Chondrocyte (in vitro differentiated cells): ENCODE measurements around the gene ZNF74. TPM values are rescaled to one million over a fixed set of nuclear protein-coding genes. Genes with fewer than 3 reads are reported as not detected.

Experiments
- DNase-seq: peaks from one replicate; pipeline ENCODE4 v3.0.0; 2021; ENCODE audit warnings: mixed read lengths, low spot score
- H3K27ac Mint-ChIP-seq: one replicate; pipeline ENCODE4 v1.8.0; 2021; ENCODE audit warnings: mild to moderate bottlenecking, moderate library complexity, mixed read lengths; ENCODE audit not compliant: unreplicated experiment
- H3K27me3 Mint-ChIP-seq: 2 replicates; pipeline ENCODE4 v1.8.0; 2021; ENCODE audit warnings: low read depth, mixed read lengths
- H3K36me3 Mint-ChIP-seq: 2 replicates; pipeline ENCODE4 v1.8.0; 2021; ENCODE audit warnings: low read depth, mixed read lengths
- H3K4me1 Mint-ChIP-seq: 2 replicates; pipeline ENCODE4 v1.8.0; 2021; ENCODE audit warnings: low read depth, mild to moderate bottlenecking, mixed read lengths
- H3K4me3 Mint-ChIP-seq: one replicate; pipeline ENCODE4 v1.8.0; 2021; ENCODE audit warnings: mild to moderate bottlenecking, moderate library complexity, mixed read lengths; ENCODE audit not compliant: unreplicated experiment
- H3K9me3 Mint-ChIP-seq: 2 replicates; pipeline ENCODE4 v1.8.0; 2021; ENCODE audit warnings: low read depth, mixed read lengths
- CTCF ChIP-seq: fragments of 200-600 bp; sonication (generic); IDR thresholded peaks from 2 replicates; pipeline ENCODE4 v1.5.0; 2021; ENCODE audit warnings: antibody characterized with exemption, mild to moderate bottlenecking, moderate library complexity
- total RNA-seq: library from RNA; stranded (reverse); gene quantifications from 3 replicates; pipeline ENCODE4 v1.2.1, GENCODE V29; 2021

ZNF74 gene
- total RNA-seq, 1 donor from 2014 or later, result 15.7 TPM

- H3K4me3 Mint-ChIP-seq, result no peak overlapping the region
Observed at GRCh38 chr22:20396639-20397038, 2.7 kb downstream of the ZNF74 start.

DNA sequence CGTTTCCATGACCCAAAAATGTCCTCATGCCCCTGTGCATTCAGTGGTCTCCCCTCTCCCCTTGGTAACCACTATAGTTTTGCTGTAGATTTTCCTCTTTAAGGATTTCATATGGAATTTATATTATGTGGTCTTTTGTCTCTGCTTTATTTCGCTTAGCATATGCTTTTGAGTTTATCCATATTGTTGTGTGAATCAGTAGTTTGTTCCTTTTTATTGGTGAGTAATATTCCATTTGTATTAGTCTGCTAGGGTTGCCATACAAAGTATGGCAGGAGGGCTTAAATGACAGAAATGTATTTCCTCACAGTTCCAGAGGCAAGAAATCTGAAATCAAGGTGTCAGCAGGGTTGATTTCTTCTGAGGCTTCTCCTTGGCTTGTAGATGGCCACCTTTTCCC is 3.5 kb downstream of the ZNF74 start:
- Mint-ChIP-seq H3K4me3 (no peak overlapping the region), H3K27me3 (no peaks in the 10 kb centered on the region), H3K9me3 (no peaks in the 10 kb centered on the region), H3K36me3 (no peaks in the 10 kb centered on the region), H3K27ac (no peak overlapping the region), H3K4me1 (peaks cover 40% of the 10 kb centered on the region)
- no peak for TF ChIP-seq CTCF
- DNase-seq, result no peak

More at GRCh38 chr22:20396639-20397038, 2.7 kb downstream of the ZNF74 start:
- Mint-ChIP-seq H3K9me3 (no peaks in the 10 kb centered on the region), H3K27me3 (no peaks in the 10 kb centered on the region), H3K27ac (peak overlapping the region; percentile 85), H3K36me3 (no peaks in the 10 kb centered on the region), H3K4me1 (peaks cover 40% of the 10 kb centered on the region)
- no peak for DNase-seq
- TF ChIP-seq CTCF, result no peak

DNA sequence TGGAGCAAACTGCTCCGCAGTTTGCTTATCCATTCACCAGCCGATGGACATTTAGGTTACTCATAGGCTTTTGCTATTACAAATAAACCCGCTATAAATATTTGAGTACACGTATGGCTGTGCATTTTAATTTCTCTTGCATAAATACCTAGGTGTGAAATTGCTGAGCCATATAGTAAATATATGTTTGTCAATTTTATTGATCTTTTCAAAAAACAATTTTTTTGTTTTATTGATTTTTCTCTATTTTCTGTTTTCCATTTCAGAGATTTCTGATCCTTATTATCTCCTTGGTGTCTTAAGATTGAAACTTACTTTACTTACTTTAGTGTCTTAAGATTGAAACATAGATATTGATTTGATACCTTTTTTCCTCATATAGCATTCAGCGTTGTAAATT is 4.5 kb downstream of the ZNF74 start:
- no peak for TF ChIP-seq CTCF
- no peaks in the 10 kb centered on the region for H3K9me3 Mint-ChIP-seq
- no peaks in the 10 kb centered on the region for H3K27me3 Mint-ChIP-seq
- H3K36me3 Mint-ChIP-seq, result peaks cover 4% of the 10 kb centered on the region
- no peak for DNase-seq
- no peak overlapping the region for H3K27ac Mint-ChIP-seq
- no peak overlapping the region for H3K4me3 Mint-ChIP-seq
- H3K4me1 Mint-ChIP-seq, result peaks cover 38% of the 10 kb centered on the region

GRCh38 chr22:20399866-20400605 is 6.1 kb downstream of the ZNF74 start:
- no peaks in the 10 kb centered on the region for H3K9me3 Mint-ChIP-seq
- H3K27ac Mint-ChIP-seq, result no peak overlapping the region
- H3K36me3 Mint-ChIP-seq, result peaks cover 10% of the 10 kb centered on the region
- DNase-seq, result no peak
- no peak for TF ChIP-seq CTCF
- H3K4me1 Mint-ChIP-seq, result peaks cover 26% of the 10 kb centered on the region
- H3K4me3 Mint-ChIP-seq, result no peak overlapping the region
- H3K27me3 Mint-ChIP-seq, result no peaks in the 10 kb centered on the region

GRCh38 chr22:20400606-20401375 is 6.8 kb downstream of the ZNF74 start:
- Mint-ChIP-seq H3K4me3 (no peak overlapping the region), H3K27me3 (no peaks in the 10 kb centered on the region), H3K36me3 (peaks cover 12% of the 10 kb centered on the region), H3K9me3 (no peaks in the 10 kb centered on the region), H3K27ac (no peak overlapping the region), H3K4me1 (peaks cover 19% of the 10 kb centered on the region)
- TF ChIP-seq CTCF, result no peak
- DNase-seq, result no peak
